GM18526 (cell line): Measurements from ENCODE around the gene NEUROG1.

Source experiments
- POLR2A ChIP-seq: IDR thresholded peaks from 3 replicates; pipeline ENCODE4 v1.6.1; 2011; ENCODE audit not compliant: insufficient read length; ENCODE audit errors: extremely low read depth

Gene NEUROG1

DNA sequence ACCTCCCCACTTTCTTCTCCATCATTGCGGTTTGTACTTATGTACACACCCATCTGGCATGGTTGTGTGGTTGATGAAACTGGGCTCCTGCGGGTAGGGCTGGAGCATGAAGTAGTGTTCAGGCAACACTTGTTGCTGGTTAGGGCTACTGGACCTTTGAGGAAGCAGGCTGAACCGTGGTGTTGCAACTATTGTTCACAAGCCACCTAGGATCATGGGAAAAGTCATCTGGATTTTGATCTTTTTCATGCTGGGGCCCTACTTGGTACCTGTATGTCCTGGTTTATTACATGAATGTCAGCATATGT, 43.5 kb downstream of the NEUROG1 start:
- TF ChIP-seq POLR2A, result no peak

DNA sequence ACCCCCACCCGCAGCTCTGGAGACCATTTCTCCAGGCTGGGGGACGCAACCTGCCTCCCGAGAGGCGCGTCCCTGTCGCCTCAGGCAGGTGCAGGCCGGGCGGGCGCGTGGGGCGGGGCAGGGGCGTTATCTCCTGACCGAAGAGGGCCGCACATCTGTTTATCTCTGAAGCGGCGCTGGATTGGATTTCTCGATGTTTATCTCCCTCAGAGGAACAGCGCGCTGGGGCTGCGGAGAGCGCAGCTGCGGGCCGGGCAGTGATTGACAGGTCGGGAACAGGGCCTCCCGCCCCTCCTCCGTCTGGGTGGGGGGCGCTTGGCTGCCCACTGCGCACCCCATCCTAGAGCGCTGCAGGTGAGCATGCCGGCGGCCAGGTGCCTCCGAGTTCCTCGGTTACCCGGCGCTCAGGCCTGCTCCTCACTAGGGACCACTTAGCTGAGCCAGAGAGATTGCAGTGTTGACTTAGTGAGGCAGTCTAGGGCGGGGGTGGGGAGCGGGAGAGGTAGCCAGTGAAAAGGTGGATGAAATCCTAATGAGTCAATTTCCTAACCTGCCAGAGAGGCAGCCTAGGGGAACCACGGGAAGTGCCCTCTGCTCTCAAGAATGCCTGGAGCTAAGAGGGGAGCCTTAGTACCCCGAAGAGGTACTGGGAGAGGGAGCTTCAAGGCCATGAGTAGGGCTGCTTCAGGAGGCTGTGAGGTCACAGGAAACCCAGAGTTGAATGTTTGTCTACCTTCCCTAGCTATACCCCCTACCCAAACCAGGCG, 44.0 kb downstream of the NEUROG1 start:
- TF ChIP-seq POLR2A, result no peak

DNA sequence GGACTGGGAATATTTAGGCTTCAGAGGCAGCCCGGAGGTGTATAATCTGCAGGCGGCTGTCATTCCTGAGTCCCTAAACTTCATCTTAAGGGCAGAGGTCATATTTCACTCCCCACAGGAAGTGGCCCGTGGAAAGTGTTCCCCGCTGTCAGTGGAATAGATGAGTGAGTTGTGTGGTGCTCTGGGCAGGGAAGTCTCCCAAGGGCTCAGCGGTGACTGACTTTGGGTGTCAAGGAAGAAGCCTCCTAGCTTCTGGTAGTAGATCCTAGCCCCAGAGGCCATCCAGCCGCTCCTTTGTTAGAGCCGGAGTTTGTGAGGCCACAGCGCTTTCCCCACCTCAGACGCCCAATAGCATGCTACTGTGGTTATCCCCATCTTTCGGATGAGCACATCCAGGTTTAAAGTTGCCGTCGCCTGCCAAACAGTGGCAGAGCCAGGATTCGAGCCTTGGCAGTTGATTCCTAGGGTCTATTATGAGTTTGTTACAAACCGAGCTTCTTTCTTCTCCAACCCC, 44.7 kb downstream of the NEUROG1 start:
- no peak for TF ChIP-seq POLR2A

DNA sequence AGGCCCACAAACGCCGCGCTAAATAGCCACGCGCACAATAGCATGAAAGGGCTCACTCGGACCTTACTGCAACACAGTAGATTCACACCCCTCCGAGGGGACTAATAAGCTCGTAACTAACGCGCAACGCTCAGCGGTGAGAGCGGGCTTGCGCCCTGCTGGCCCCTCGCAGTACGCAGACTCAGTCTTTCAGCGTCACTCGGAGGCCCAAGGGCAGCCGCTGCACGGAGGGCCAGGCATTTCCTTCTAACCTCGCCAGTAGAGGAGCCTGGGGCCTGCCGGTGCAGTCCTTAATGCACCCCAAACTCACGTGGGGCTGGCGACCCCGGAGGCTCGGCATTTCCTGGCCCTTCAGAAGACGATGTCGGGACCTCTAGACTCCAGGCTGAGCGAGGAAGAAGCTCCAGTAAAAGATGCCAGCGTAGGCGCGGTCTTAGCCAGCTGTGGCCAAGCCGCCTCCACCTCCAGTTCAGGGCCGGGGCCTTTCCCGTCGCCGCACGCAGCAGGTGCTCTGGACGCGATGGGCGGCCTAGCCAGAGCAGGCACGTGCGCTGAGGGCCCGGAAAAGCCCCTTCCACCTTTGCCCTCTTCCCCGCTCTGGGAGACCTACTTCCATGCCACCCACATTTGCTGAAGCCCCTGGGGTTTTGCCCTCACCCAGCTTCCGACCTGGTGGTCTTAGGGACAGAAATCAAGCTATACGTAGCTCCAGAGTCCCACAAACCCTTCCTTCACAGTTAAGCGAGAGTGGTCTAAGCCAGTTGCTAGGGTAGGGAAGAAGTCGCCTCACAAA, 45.3 kb downstream of the NEUROG1 start:
- TF ChIP-seq POLR2A, result no peak

DNA sequence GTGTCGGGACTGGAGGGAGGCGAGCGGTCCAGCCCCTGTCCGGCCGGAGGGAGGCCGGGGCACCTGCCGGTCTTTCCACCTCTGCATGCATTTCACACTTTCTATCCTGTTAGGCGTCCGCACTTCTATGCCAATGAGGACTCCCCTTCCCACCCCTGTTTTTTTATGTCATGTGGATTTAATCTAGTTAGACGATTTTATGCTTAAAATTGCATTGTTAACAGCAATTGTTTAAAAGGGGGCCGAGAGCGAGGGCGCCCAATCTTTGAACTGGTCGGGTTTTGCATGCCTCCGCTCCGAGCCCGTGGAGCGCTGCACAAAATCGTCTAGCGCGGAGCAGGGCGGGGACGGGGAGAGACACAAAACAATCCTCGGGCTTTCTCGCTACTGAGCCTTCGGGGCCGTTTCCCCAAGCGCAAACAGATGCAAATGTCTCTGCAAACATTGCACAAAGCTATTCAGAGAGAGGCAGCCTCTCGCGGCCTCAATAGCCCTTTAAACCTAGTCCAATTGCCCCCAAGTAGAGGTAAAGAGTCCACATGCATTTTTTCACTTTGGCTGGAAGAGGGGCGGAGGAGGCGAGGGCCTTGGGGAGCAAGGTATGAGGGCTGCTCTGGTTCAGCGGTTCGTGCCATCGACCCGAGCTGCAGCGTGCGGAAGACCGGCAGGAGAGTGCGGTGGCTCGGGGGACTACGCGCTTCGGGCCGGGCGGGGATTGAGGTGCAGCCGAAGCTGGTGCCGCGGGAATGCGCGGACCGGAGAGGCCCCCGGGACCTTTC, 46.1 kb downstream of the NEUROG1 start:
- TF ChIP-seq POLR2A, result no peak

DNA sequence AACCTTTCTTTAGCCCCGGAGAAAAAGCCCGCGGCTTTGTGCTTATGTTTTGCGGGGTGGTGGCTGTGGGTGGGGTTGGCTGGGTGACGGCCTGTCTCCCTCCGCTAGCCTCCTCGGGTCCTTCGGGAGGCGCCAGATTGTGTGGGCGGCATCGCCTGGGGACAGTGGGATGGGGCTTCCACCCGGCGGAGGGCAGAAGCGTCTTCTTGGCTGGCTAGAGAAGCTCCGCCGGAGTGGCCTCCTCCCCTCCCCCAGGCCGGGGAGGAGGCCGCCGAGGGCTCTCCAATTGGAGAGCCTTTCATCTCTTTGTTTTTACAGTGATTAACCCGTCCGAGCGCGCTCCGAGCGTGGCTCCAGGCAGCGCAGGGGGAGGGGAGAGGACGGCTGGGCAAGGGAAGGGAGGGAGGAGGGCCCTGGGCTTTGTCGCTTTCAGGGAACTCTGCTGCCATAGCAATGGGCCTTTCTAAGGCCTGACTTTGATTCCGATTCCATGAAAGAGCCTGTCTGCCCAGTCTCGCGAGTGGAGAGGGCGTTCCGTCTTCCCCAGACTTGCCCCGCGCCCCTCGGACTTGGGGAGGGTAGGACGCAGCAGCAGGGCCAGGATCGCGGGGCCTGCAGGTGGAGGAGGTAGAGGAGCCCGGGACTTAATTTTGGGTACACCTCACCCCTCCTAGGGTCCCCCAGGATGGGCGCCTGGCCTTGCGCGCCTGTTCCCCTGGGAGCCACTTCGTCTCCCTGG, 46.9 kb downstream of the NEUROG1 start:
- no peak for TF ChIP-seq POLR2A

DNA sequence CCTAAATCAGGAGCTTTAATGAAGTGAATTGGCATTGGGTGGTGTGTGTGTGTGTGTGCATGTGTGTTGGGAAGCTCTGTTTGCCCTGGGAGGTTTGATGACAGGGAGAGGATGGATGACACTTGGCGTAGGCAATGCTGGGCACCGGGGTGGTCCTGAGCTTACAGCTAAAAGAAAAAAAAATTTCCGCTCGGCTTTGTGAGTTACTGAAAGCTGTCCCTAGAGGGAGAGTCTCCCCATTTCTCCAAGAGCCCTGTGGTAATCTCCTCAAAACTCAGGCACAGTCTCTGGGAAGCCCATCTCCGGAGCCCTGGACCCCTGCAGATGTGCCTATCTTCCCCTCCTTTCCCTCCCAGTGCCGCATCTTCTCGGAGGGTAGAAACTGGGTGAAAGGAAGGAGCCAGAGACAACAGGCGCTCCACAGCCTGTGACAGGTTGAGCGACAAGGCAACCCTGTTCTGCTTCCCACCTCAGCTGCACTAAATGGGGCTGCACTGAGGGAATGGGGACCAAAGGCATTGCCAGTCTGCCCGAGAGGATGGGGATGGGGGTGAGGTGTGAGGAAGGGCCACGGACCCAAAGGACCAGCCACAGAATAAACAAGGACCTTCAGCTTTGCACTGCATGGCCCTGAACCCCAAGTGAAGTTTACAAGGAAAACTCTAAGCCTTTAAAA, 47.8 kb downstream of the NEUROG1 start:
- no peak for TF ChIP-seq POLR2A

DNA sequence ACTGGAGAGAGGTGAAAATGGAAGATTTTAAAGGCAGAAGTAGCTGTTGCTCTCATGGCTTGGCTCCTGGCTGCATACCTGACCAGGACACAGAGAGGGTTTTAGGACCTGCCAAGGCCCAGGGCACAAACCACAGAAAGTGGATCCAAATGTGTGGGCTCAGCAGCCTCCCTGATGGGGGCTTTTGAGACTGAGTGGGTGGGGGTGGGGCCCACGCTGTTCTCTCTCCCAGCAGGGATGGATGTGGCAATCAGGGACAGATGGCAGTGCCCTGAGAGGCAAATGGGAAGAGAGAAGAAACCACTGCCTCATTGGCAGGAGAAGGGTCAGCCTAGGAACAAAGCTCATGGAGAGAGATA, 48.7 kb downstream of the NEUROG1 start:
- no peak for TF ChIP-seq POLR2A

DNA sequence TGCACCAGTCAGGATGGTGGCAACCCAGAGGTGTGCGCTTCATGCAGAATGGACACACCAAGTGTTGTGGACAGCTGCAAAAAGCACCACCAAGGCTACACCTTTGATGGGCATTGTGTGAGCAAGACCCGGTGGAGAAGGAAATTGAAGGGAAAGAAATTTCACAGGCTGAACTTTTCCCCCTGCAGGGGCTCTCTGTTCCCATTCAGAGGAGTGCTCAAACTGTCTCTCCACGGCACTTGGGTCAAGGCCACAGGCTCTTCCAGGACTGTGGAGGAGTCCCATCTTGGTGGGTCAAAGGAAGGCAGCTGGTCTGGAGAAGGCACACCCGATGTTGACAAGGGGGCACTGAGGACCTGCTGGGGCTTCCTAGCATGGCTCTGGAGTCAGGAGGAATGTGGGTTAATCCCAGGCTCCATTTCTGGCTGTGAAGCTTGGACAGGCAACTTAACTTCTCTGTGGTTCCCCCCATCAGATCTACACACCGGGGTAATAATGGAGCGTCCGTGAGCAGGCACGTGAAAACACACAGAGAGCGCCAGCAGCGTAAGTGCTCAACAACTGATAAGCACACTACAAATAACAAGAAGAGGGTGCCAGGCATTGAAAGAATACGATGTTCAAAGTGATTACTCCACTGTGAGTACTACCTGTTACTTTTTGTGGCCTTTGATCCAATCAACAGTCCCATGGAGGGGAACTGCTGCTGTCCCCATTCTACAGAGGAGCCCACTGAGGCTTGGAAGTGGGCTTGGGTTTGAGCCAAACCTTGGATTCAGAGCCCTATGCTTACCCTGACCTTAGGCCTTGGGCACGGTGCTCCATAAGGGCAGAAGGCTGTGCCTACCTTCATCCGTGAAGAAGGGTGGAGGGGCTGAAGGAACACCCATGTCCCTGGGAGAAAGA, 49.4 kb downstream of the NEUROG1 start:
- TF ChIP-seq POLR2A, result no peak

DNA sequence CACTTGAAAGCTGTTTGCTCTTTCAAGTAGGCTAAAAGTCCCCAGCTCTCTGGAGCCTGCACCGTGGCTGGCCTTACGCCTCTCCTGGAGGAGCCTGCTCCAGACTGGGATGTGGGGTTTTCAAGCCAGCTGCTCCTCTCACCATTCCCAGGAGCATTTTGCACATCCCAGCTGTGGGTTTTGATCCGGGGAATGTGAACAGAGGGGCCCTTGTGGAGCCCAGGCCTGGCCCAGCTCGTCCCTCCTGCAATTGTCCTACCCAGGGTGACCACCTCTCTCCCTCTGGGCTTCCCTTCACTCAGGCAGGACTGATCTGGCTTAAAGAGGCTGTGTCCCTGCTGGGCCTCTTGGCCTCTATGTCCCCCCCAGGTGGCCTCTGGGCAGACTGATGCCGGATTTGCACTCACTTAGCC, 51.1 kb downstream of the NEUROG1 start:
- no peak for TF ChIP-seq POLR2A
